HT1080 (cell line): ENCODE data around the gene LDLRAD4. TPM values are rescaled to one million over a fixed set of nuclear protein-coding genes. Genes with fewer than 3 reads are reported as not detected.
A peak's percentile ranks its signal among the peaks of the same experiment; 100 is the strongest.

Experiments used
- DNase-seq: peaks from one replicate; pipeline ENCODE4 v3.0.0-alpha.2; 2015; ENCODE audit warnings: low read depth
- total RNA-seq: library from RNA; depleted of rRNA; stranded (reverse); fragments of >200 nt; shearing (Covaris generic); gene quantifications from 2 replicates; pipeline ENCODE4 v1.2.3, GENCODE V29; 2014

LDLRAD4 gene
- total RNA-seq, 1 experiment from 2014 or later: not detected

DNA sequence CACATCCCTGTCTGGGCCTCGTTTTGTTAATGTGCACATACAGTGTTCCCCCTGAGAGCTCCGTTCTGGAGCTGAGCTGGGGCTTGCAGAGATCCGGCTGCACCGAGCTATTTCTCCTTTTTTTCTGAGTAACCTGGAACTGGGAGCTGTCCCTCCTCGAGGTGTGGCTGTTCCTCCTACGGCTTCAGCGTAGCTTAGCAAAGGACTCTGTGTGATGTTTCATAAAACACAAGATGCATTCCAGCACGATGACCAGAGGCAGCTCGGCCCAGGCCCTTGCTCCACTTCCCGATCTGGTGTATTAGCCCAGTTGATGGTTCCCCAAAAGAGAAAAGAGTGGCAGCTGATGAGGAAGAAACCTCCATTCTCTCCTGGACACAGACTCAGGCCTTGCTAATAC, 404.8 kb downstream of the LDLRAD4 start:
- no peak for DNase-seq

DNA sequence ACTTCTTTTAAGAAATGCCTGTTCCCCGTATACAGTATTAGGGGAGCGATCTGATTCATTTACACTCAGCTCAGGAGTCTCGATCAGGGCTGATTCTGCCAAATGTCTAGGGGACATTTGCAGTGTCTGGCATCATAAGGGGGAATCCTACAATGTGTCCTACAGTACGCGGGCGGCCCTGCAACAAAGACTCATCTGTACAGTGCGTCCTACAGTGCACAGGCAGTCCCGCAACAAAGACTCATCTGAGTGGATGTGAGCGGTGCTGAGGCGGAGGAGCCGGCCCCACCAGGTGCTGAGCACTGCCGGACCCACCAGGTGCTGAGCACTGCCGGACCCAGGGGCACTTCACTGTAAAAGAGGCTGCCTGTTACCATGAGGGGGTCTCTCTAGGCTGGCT, 405.3 kb downstream of the LDLRAD4 start:
- no peak for DNase-seq

DNA sequence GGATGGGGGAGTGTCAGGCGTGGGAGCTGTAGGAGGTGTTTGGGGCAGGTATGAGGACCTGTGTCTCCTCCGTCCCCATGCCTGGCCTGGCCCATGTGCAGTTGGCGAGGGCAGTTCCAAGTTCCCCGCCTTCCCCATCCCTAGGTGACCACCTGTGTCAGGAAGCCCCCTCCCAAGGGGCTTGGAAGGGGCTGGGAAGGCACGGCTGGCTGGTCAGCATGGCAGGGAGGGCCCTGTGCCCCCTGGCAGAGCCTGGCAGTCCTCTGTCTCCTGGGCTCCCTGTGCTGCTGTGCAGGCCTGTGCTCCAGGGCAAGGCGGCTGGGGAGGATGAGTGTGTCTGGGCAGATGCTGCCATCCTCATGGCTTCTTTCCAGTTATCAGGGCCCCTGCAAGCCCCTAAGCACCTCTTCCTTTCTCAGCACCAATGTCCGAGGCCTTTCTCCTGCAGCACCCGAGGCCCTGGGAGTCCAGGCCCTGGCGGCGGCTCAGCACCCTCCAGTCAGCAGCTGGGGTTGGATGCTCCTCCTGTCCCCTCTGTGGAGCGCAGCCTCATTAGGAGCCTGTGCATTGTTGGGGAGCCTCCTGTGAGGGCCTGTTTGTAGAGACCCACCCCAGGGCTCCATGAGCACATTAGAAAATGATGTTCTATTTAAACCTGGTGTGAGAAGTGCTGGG, 406.1 kb downstream of the LDLRAD4 start:
- no peak for DNase-seq

DNA sequence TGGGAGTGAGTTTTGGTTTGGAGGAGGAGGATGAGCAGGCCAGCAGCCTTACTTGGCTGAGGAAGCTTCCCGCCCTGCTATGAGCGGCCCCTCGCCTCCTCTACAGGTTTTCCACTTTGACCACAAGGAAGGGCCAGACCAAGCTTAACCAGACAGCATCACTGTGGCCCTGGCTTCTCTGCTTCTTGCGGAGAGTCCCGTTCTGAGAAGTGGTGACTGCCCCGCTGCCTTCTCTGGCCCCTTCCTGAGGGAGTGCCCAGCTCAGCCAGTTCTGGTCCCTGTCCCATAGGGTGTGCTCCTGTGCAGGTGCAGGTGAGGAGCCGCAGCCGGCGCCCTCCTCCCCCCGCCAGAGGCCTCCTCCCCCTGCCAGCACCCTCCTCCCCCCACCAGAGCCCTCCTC, 406.8 kb downstream of the LDLRAD4 start:
- no peak for DNase-seq

DNA sequence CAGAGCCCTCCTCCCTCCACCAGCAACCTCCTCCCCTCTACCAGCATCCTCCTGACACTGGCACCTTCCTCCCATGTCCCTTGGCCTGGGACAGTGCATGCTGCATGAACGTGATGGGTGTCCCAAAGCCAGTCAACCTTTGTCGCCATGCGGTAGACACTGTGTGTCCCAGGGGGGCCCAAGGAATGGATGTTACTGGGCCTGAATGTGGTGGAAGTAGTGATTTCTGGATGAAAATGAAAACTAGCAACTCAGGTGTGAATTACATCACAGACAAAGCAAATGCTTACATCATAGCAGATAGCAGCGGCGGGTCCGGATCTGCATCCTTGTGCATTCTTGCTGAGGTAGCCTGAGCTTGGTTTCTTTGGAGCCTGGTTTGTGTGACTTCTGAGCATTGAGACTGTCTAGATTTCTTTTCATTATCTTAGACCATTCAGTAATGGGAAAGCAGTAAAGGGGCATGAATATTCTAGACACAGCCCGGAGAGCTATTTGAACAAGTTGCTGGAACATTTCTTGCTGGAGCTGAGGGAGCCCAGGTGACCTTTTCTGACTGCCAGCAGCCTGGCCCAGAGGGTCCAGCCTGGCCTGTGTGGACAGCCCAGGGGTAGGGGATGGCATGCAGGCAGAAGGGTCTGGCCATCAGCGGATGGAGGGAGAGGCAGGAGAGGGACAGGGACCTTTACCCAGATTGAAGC, 407.4 kb downstream of the LDLRAD4 start:
- DNase-seq: no peak

DNA sequence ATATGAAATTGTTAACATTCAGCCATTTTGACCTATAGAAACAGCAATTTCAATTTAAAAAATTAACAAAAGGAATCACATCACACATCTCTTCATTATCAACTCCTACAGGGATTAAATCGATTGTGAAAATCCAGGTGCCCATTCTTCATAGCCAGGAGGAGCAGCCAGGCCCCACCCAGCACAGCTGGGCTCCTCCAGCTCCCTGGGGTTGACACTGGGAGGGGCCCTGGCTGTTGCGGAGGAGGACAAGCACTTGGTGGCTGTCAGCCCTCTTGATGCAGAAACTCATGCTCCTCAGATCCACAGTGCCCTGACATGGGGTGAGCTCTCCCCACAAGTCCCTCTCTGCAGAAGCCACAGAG, 408.0 kb downstream of the LDLRAD4 start:
- DNase-seq: no peak

DNA sequence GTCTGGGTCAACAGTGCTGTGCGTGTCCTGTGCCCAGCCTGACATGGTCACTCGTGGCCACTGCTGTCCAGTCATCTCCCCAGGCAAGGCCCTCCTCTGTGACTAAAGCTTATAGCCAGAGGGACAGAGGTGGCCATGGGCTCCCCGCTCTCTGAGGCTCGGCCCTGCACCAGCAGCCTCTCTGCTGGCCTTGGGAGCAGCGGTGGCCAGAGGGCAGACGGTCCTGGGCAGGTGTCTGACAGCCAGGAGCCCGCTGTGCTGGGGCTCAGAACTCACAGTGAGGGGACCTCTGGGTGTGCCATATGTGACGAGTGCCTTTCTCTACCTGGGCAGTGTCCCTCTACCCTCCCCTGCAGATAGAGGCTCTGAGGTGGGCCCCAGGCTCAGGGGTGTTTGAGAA, 409.1 kb downstream of the LDLRAD4 start:
- no peak for DNase-seq

DNA sequence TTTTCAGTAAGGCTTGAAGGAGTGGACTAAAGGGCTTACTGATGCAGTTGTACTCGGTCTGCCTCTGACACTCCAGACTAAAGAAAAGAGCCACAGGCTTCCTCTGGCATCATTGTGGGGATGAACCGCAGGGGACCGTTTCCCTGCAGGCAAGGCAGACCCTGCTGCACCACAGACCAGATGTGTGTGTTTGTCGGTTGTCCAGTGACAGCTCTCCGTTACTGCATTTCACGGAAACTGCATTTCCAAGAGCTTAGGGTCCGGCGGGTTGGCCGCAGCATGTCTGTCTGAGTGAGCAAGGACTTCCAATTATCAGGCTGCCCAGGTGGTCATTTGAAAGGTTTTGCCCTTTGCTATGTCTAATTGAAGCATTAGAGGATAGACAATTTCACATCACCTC, 409.7 kb downstream of the LDLRAD4 start:
- DNase-seq: no peak

DNA sequence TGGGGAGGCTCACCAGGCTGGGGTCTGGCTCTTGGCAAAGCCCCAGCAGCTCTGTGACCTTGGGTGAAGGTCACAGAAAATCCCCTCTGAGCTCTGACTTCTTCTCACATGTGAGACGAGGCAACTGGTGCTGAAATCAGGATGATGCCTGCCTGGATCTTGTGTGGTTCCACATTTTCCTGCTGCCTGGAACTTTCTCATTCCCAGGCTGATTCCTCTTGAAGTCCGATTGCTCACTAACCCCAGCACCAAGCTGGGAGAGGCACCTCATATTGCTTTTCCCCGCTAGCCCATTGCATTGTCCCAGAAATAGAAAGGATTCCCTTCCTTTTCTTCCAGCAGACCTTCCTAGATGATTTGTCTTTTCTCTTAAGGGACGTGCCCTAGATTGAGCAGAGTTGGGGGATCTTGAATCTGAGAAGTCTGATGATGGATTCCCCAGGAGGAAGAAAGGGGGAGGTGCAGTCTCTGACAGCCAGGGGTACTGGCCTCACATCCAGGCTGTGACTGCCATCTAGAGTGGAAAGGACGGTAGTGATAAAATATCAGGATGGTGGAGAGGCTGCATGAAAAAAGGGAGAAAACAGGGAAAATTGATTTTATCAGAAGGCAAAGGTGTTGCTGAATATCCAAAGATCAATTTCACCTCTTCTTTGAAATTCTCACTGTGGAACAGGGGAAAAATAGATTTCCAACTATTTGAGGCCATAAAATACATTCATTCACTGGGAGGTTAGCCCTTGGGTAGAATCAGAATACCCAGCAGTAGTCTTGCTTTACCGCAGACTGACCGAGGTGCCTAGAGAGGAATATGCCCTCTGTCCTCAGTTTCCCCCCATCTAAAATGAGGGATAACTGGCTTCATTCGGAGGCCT, 411.5 kb downstream of the LDLRAD4 start:
- DNase-seq: peak; percentile 55

DNA sequence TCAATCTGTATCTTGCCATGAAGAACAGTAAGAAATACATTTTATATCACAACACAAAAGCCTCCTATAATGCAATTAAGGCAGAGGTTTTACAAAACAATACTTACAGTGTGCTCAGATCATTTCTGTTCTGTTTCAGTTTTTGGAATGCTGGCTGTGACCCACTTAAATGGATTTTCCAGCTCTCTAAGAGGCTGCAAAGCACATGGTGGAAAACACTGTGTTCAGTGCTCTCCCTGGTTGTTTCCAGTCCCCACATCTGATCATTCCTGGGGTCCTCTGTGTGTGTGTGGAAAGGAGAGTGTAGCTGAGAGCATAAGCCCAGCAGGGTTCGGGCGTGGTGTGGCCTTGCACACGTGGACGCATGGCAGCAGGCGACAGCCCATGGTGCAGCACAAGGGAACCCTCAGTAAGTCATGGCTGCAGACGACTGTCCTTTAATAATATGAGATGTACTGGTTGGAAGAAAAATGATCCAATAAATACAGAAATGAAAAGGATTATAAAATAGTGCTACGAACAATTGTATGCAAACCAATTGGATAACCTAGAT, 412.2 kb downstream of the LDLRAD4 start:
- DNase-seq: no peak

DNA sequence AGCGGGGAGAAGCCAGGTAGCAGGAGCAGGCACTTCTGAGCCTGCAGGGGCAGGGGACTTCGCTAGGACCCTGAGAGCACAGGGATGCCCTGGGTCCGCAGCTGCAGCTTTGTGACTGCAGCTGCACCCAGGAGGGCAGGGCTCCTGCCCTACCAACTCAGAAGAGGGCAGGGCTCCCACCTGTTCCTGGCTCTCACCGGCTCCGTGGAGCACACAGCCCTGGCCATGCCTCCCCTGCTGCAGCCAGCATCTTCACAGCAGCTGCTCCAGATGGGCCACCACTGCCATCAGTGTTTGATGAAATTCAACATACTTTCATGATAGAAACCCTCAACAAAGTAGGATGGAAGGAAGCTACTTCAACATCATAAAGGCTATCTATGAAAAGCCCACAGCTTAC, 415.1 kb downstream of the LDLRAD4 start:
- no peak for DNase-seq

DNA sequence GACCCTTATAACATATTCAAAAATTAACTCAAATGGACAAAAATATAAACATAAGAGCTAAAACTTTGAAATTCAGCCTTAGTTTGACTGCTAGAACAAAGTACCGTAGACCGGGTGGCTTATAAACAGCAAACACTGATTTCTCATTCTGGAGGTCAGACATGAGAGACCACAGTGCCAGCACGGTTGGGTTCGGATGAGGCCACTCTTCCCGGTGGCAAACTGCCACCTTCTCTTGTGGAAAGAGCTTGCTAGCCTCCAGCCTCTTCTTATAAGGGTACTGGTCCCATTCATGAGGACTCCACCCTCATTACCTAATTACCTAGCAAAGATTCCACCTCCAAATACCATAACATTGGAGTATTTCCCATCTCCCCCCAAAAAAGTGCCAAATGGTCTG, 416.5 kb downstream of the LDLRAD4 start:
- no peak for DNase-seq

DNA sequence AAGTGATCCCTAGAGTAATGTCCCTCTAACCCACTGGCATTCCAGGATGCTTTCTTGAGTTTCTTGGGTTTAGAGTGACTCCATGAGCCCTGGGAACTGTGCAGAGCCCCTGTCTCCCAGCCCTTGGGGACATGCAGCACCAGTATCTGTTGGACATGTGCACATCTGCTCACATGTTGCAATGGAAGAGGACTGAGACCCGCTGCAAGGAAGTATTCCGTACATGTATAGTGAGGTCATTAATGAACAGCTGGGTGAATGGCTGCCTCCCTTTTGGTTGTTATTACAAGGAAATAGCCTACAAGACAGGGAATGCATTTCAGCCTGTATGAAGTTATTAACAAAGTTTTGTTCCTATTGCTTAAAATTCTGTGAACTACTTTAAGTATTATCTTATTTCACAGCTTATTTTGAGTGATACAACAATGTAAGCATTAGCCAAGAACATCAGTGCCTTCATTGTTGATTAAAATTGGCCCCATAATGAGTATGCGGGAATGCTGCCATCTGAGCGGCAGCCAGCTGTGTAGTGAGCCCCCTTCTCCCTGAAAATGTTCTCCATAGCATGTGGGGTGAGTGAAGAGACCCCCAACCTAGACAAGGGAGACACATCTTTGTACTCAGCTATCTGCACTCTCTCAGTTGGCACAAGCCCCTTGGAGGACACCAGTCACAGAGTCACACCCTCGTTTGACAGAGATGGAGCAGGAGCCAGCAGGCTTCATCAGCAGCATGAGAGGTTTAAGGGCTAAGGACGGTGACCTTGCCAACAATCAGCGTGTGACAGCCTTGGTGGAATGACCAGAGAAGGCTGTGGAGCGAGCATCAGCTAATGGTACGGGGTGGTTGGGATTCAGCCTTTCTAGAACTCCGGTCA, 420.4 kb downstream of the LDLRAD4 start:
- DNase-seq: no peak

DNA sequence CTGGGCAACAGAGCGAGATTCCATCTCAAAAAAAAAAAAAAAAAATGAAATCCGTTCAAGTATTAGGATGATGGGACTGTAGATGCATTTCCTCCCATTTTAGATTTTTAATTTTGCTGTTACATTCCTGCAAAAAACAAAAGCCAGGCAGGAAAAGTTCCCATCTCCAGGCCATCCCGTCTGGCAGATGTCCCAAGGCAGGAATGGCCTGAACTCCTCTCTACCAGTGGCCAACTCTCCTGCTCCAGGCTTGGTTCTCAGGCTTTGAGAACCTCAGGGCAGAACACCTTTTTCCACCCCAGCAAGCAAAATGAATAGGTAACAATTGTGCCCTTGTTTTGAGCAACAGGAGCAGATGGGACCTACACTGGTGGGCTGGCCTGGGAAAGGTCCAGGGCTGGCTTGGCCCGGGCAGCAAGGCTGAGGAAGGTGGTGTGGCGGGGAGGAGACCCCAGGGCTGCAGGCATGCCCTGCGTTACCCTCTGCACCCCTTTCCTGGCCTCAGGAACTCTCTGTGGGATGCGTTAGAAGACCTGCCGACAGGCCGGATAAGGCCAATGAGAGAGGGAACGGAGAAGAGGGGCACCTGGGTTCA, 421.8 kb downstream of the LDLRAD4 start:
- no peak for DNase-seq

DNA sequence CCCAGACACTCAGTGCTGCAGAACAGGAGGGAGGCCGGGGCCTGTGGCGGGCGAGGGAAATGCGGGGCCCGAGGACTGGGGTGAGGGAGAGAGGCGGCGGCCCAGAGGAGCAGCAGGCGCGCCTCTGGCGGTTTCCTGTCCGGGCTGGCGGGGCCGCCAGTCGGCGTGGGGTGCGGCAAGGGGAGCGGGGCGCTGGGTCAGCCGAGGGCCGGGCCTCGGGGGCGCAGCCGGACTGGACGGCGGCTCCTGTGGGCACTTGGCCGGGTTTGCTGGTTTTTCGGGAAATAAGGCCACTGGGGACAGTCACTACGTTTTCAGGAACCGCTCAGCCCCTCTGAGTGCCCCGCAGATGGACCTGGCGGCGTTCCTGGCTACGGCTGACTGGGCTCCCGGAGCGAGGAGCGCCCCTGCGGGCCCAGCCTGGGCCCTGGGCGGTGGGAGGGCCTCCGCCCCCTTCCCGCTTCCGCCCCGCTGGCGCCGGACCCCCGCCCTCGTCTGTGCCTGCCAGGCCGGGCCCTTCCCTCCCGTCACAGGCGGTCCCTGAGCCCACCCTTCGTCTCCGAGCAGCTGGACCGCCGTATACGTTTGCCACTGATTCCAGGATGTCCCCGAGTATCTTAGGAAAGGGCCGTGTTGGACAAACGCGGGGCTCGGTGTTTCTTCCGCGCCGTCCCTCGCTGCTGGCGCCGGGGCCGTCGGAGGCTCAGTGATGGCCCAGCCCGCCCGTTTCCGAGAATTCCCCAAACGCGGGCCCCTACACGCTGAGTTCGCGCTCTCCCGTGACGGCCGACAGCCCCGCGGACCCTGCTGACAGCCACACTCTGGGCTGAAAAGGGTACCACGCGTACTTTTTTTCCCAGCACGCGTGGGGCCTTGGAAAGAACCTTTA, 423.2 kb downstream of the LDLRAD4 start:
- no peak for DNase-seq

DNA sequence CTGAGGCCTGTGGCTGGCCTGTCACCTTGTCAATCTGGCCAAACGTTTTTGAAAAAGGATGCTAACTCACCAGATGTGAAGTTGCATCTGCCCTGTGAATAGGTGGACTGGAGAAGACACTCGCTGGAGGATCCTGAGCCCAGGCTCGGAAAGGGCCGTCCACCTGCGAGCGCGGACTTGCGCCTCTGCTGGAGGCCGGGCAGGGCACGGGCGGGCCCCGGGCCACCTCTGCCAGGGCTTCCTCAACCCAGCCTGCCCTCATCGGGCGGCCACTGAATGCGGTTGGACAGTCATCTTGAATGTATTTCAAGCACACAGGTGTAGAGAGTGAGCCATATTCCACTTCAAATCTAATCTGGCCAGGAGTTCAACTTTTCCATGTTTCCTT, 423.9 kb downstream of the LDLRAD4 start:
- no peak for DNase-seq

DNA sequence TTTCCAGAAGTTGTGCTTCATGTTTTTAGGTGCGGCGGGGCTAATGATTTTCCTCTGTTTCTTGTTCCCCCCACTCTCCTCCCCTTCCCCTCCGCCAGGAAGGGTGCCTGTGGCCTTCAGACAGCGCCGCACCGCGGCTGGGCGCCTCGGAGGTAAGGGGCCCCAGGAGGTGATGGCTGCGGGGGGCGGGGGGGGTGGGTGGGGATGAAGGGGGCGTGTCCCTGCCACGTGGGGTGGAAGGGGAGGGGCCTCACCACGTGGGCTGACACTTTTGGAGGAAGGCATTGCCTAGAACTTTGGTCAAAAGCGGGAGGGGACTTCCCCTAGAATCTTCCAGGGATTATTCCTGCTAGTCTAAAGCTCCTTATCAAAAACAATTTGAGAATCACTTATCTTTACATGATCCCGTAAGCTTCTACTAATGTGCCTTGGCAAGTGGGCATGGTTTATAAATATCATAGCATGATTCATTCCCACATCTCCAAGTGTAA, 424.7 kb downstream of the LDLRAD4 start:
- DNase-seq: no peak

DNA sequence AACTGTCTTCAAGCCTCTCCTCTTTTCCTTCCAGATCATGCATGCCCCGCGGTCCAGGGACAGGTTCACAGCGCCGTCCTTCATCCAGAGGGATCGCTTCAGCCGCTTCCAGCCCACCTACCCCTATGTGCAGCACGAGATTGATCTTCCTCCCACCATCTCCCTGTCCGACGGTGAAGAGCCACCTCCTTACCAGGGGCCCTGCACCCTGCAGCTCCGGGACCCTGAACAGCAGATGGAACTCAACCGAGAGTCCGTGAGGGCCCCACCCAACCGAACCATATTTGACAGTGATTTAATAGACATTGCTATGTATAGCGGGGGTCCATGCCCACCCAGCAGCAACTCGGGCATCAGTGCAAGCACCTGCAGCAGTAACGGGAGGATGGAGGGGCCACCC, 426.5 kb downstream of the LDLRAD4 start:
- DNase-seq: no peak

DNA sequence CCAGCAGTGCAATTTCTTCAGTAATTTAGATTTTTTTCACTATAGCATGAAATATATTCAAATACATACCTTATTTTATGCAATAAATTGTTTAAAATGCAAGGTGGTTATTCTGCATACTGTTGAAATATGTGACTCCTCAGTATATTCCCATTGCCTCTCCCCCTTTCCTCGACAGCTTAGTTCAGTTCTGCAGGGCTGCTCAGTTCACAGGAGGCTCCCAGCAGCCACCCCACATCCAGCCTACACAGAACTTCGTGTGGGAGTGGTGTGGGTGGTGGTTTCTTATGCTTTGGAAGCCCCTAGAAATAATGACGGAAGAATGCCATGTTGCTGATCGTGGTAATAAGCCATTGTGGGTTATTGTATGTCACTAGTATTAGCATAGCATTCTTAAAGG, 428.1 kb downstream of the LDLRAD4 start:
- DNase-seq: no peak
